ENCODE data around the gene PITPNB.

PITPNB gene

DNA sequence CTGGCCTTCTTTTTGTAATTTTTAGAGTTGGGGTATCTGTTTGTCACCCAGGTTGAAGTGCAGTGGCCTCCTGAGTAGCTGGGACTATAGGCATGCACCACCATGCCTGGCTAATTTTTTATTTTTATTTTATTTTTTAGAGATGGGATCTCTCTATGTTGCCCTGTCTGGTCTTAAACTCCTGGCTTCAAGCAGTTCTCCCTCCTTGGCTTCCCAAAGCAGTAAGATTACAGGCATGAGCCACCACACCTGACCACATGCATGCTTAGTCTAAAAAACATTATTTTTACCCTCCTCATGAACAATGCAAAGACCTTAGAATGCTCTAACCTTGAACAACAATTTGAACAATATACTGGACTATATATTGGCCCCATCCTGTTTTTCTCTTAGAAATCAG, 22.1 kb upstream of the PITPNB start:
- TF ChIP-seq, protein P1, sequence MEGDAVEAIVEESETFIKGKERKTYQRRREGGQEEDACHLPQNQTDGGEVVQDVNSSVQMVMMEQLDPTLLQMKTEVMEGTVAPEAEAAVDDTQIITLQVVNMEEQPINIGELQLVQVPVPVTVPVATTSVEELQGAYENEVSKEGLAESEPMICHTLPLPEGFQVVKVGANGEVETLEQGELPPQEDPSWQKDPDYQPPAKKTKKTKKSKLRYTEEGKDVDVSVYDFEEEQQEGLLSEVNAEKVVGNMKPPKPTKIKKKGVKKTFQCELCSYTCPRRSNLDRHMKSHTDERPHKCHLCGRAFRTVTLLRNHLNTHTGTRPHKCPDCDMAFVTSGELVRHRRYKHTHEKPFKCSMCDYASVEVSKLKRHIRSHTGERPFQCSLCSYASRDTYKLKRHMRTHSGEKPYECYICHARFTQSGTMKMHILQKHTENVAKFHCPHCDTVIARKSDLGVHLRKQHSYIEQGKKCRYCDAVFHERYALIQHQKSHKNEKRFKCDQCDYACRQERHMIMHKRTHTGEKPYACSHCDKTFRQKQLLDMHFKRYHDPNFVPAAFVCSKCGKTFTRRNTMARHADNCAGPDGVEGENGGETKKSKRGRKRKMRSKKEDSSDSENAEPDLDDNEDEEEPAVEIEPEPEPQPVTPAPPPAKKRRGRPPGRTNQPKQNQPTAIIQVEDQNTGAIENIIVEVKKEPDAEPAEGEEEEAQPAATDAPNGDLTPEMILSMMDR (IDR thresholded peaks at IDR 0.05; ENCODE audit: low read depth, low read length, missing control alignments) = no peak
- Histone ChIP-seq H3K27ac (no peak overlapping the region), H3K27me3 (replicated peaks) (no peaks in the 10 kb centered on the region), H3K36me3 (replicated peaks) (no peaks in the 10 kb centered on the region), H3K4me3 (ENCODE audit: low read depth, low read length) (no peak overlapping the region)
- no peak for DNase-seq
- in situ Hi-C loops (cut with HindIII; ENCODE audit: low pct_ligation_motif_present, low sequenced_read_pairs) = no loop called here

DNA sequence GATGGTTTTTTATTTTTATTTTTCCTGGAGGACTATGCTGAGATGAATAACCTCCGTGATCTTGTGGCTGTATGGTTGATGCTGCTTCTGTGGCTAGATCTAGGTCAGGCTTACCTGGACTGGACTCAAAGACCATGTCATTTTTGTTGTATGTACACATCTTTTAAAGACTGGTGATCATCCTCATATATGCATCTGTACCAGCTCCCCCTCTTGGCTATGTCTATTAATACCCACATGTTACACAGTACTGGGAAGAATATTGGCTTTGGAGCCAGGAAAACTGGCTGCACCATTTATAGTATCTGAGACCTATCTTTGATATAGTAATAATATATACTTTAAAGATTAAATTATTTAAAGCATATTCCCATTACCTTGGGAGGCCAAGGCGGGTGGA, 18.4 kb upstream of the PITPNB start:
- TF ChIP-seq, protein P1 (IDR thresholded peaks at IDR 0.05; ENCODE audit: low read depth, low read length, missing control alignments) = peak; percentile 38
- Histone ChIP-seq H3K27me3 (replicated peaks) (no peaks in the 10 kb centered on the region), H3K27ac (no peak overlapping the region), H3K36me3 (replicated peaks) (no peaks in the 10 kb centered on the region), H3K4me3 (ENCODE audit: low read depth, low read length) (no peak overlapping the region)
- no peak for DNase-seq
- in situ Hi-C loops (cut with HindIII; ENCODE audit: low pct_ligation_motif_present, low sequenced_read_pairs) = no loop called here

DNA sequence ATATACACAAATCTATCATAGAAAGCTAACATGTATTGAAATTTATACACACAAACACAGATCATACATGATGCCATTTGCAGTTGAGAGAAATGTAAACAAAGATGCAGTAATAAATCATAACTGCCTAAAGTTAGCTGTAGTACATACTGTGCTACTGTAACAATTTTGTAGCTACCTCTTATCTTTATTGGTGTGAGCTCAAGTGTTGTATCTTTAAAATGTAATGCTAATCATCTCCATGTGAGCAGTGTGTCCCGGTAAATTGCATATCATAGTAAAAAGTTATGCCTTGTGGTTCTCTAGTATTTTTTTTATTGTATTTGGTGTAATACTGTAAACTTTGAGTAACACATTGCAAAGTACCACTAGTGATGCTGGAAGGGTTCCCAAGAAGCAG, 16.8 kb upstream of the PITPNB start:
- TF ChIP-seq, protein P1 (IDR thresholded peaks at IDR 0.05; ENCODE audit: low read depth, low read length, missing control alignments) = no peak
- in situ Hi-C loops (cut with HindIII; ENCODE audit: low pct_ligation_motif_present, low sequenced_read_pairs) = no loop called here
- Histone ChIP-seq H3K36me3 (replicated peaks) (no peaks in the 10 kb centered on the region), H3K4me3 (ENCODE audit: low read depth, low read length) (no peak overlapping the region), H3K27ac (no peak overlapping the region), H3K27me3 (replicated peaks) (no peaks in the 10 kb centered on the region)
- DNase-seq = no peak

DNA sequence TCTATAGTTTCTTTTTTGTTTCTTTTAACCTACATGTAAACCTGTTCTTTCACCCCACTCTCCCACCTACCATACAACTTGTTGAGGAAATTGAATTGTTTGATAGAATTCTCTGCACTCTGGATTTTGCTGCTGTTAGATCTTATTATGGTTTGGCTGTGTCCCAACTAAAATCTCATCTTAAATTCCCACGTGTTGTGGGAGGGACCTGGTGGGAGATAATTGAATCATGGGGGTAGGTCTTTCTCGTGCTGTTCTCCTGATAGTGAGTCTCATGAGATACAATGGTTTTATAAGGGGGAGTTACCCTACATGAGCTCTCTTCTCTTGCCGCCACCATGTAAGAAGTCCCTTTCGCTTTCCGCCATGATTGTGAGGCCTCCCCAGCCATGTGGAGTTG, 15.0 kb upstream of the PITPNB start:
- Histone ChIP-seq H3K4me3 (ENCODE audit: low read depth, low read length) (no peak overlapping the region), H3K27ac (no peak overlapping the region), H3K27me3 (replicated peaks) (no peaks in the 10 kb centered on the region), H3K36me3 (replicated peaks) (no peaks in the 10 kb centered on the region)
- DNase-seq = no peak
- TF ChIP-seq, protein P1 (IDR thresholded peaks at IDR 0.05; ENCODE audit: low read depth, low read length, missing control alignments) = no peak
- in situ Hi-C loops (cut with HindIII; ENCODE audit: low pct_ligation_motif_present, low sequenced_read_pairs) = no loop called here

DNA sequence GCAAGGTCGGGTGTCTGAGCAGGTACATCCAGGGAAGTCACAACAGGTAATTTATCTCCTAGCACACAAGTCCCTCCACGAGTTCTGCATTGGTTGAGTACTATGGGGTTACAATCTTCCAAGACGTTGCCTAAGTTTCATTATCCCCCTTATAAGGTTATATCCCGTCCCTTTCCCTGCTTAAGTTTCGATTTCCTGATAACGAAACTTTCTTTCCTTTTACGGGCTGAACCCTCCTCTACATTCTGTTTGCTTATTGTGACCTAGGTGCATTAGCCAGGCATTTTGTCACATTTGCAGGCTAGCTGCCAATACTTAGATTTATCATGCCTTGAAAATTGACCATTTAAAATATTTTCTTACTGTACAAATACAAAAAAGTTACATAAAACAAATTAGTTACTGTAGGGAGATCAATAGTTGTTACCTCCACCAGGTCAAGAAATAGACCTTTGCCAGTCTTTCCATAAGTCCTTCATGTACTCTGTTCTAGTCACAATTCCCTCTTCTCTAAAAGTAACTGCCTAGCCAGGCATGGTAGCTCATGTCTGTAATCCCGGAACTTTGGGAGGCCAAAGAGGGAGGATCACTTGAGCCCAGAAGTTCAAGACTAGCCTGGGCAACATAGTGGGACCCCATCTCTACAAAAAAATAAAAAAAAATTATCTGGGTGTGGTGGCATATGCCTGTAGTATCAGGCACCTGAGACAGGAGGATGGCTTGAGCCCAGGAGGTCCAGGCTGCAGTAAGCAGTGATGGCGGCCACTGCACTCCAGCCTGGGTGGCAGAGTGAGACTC, 14.3 kb upstream of the PITPNB start:
- no peak overlapping the region for H3K4me3 ChIP-seq (ENCODE audit: low read depth, low read length)
- no peaks in the 10 kb centered on the region for H3K27me3 ChIP-seq (replicated peaks)
- no peak for DNase-seq
- in situ Hi-C loops (cut with HindIII; ENCODE audit: low pct_ligation_motif_present, low sequenced_read_pairs) = no loop called here
- TF ChIP-seq, protein P1 (IDR thresholded peaks at IDR 0.05; ENCODE audit: low read depth, low read length, missing control alignments) = no peak
- H3K27ac ChIP-seq = no peak overlapping the region
- no peaks in the 10 kb centered on the region for H3K36me3 ChIP-seq (replicated peaks)

All from brain microvascular endothelial cell (primary cell).